Keratinocyte (primary cell): Measurements from ENCODE around the gene TARP.

Experiments
- DNase-seq: peaks from one replicate; pipeline ENCODE4 v3.0.0-alpha.2; 2011; ENCODE audit warnings: low read depth, missing footprints, low spot score
- FAIRE-seq: peaks from 2 replicates; lab custom pipeline; 2011; peaks lifted over from hg19 to GRCh38; lab: Jason Lieb, UNC
- H2AFZ ChIP-seq: 2 replicates; pipeline ENCODE4 v1.6.0; 2012; ENCODE audit warnings: low read length, control low read depth, inconsistent platforms; ENCODE audit not compliant: control insufficient read depth
- H3K27ac ChIP-seq: 2 replicates; pipeline ENCODE4 v1.5.1; 2011; ENCODE audit warnings: low read length; ENCODE audit not compliant: control insufficient read depth, insufficient read depth
- H3K27me3 ChIP-seq: 3 replicates; pipeline ENCODE4 v1.6.0; 2011; ENCODE audit warnings: low read length; ENCODE audit not compliant: control insufficient read depth, insufficient read depth; ENCODE audit errors: extremely low read depth
- H3K36me3 ChIP-seq, 2 experiments: 2 replicates in 1 of 2; 3 replicates in 1 of 2; pipeline ENCODE4 v1.5.1; 2011; ENCODE audit warnings: low read length in 2 of 2, mild to moderate bottlenecking in 1 of 2; ENCODE audit not compliant: control insufficient read depth in 2 of 2, insufficient read depth in 2 of 2; ENCODE audit errors: extremely low read depth in 1 of 2
- H3K4me1 ChIP-seq: 3 replicates; pipeline ENCODE4 v1.5.1; 2011; ENCODE audit warnings: low read length; ENCODE audit not compliant: control insufficient read depth, insufficient read depth; ENCODE audit errors: extremely low read depth
- H3K4me2 ChIP-seq: 3 replicates; pipeline ENCODE4 v1.6.0; 2011; ENCODE audit warnings: low read depth, low read length; ENCODE audit not compliant: control insufficient read depth, insufficient read depth; ENCODE audit errors: extremely low read depth
- H3K4me3 ChIP-seq, 3 experiments: fragments of 200-600 bp in 1 of 3; sonication (generic) in 1 of 3; 2 replicates in 2 of 3; 3 replicates in 1 of 3; pipeline ENCODE4 v1.5.1; 2011 to 2016; ENCODE audit warnings: low read length in 3 of 3, mild to moderate bottlenecking in 3 of 3, control low read depth in 2 of 3, inconsistent platforms in 1 of 3, low read depth in 1 of 3, mixed read lengths in 1 of 3, mixed run types in 1 of 3, moderate library complexity in 1 of 3; ENCODE audit not compliant: control insufficient read depth in 2 of 3, insufficient read depth in 2 of 3; ENCODE audit errors: extremely low read depth in 1 of 3
- H3K79me2 ChIP-seq: 2 replicates; pipeline ENCODE4 v1.6.0; 2012; ENCODE audit warnings: low read length; ENCODE audit not compliant: control insufficient read depth, insufficient read depth
- H3K9ac ChIP-seq: 3 replicates; pipeline ENCODE4 v1.6.0; 2011; ENCODE audit warnings: low read length; ENCODE audit not compliant: control insufficient read depth, insufficient read depth; ENCODE audit errors: extremely low read depth
- H3K9me1 ChIP-seq: 3 replicates; pipeline ENCODE4 v1.6.0; 2011; ENCODE audit warnings: low read length; ENCODE audit not compliant: control insufficient read depth, insufficient read depth; ENCODE audit errors: extremely low read depth
- H3K9me3 ChIP-seq: 2 replicates; pipeline ENCODE4 v1.5.1; 2012; ENCODE audit warnings: low read depth, low read length; ENCODE audit not compliant: control insufficient read depth
- H4K20me1 ChIP-seq: 3 replicates; pipeline ENCODE4 v1.6.0; 2011; ENCODE audit warnings: low read length; ENCODE audit not compliant: control insufficient read depth, insufficient read depth; ENCODE audit errors: extremely low read depth
- CTCF ChIP-seq, 3 experiments: IDR thresholded peaks in 1 of 3; conservative IDR thresholded peaks in 1 of 3; optimal IDR thresholded peaks in 1 of 3; 2 replicates in 2 of 3; 3 replicates in 1 of 3; pipeline versions ENCODE3 to v1.5.1; 2011; ENCODE audit warnings: low read length in 3 of 3, mild to moderate bottlenecking in 3 of 3, moderate library complexity in 2 of 3, control low read depth in 1 of 3, inconsistent platforms in 1 of 3; ENCODE audit not compliant: insufficient read depth in 2 of 3; ENCODE audit errors: extremely low read depth in 1 of 3
- EZH2 ChIP-seq: IDR thresholded peaks from one replicate; pipeline ENCODE4 v1.6.1; 2012; ENCODE audit warnings: inconsistent platforms, mild to moderate bottlenecking, low read length, moderate library complexity
- dilution Hi-C: fragments of 300-500 bp; cut with MboI; formaldehyde crosslinking; loops from one replicate; pipeline ENCODE4 v1.7.0; 2020; ENCODE audit warnings: low sequenced_read_pairs; ENCODE audit not compliant: extremely low pct_ligation_motif_present

The TARP gene

GRCh38 chr7:38312821-38313220 is 39.4 kb upstream of the TARP start:
- H2AFZ ChIP-seq: no peak overlapping the region
- peaks cover 8% of the 10 kb centered on the region for H3K27me3 ChIP-seq
- dilution Hi-C loops: no loop called here
- H3K9me3 ChIP-seq: no peaks in the 10 kb centered on the region
- no peaks in the 10 kb centered on the region for H4K20me1 ChIP-seq
- TF ChIP-seq CTCF (optimal IDR thresholded peaks at IDR 0.05 in 1 of 3, IDR thresholded peaks at IDR 0.05 in 1 of 3, conservative IDR thresholded peaks at IDR 0.05 in 1 of 3; ENCODE audit: extremely low read depth in 1 of 3, insufficient read depth in 2 of 3, low read length in 3 of 3): no peak
- TF ChIP-seq EZH2: no peak
- no peaks in the 10 kb centered on the region for H3K36me3 ChIP-seq
- no peak for FAIRE-seq
- no peak for DNase-seq
- H3K4me2 ChIP-seq: no peak overlapping the region
- no peak overlapping the region for H3K27ac ChIP-seq
- no peak overlapping the region for H3K9ac ChIP-seq
- no peaks in the 10 kb centered on the region for H3K4me1 ChIP-seq
- no peaks in the 10 kb centered on the region for H3K79me2 ChIP-seq
- H3K9me1 ChIP-seq: no peaks in the 10 kb centered on the region
- no peak overlapping the region for H3K4me3 ChIP-seq

GRCh38 chr7:38311329-38311937 is 38.0 kb upstream of the TARP start:
- Histone ChIP-seq H3K27me3 (peaks cover 8% of the 10 kb centered on the region), H3K4me2 (no peak overlapping the region), H3K9me3 (no peaks in the 10 kb centered on the region), H3K9ac (no peak overlapping the region), H3K79me2 (no peaks in the 10 kb centered on the region), H3K4me1 (no peaks in the 10 kb centered on the region), H2AFZ (no peak overlapping the region), H4K20me1 (no peaks in the 10 kb centered on the region), H3K9me1 (no peaks in the 10 kb centered on the region), H3K4me3 (no peak overlapping the region), H3K27ac (no peak overlapping the region), H3K36me3 (no peaks in the 10 kb centered on the region)
- dilution Hi-C loops: no loop called here
- no peak for TF ChIP-seq CTCF (optimal IDR thresholded peaks at IDR 0.05 in 1 of 3, IDR thresholded peaks at IDR 0.05 in 1 of 3, conservative IDR thresholded peaks at IDR 0.05 in 1 of 3; ENCODE audit: extremely low read depth in 1 of 3, insufficient read depth in 2 of 3, low read length in 3 of 3)
- TF ChIP-seq EZH2: no peak
- DNase-seq (no peak), FAIRE-seq (no peak)
